Measurements from ENCODE around the gene NUTM2G.
"Not testable (repeated sequence)": the region's sequence is repeated elsewhere in the genome, so short reads cannot be mapped to it uniquely, and the experiment has no call there.

The NUTM2G gene

GRCh38 chr9:96942181-96942580, 13.5 kb downstream of the NUTM2G start:
- DNase-seq = not testable (repeated sequence)

GRCh38 chr9:96949346-96949745, 20.7 kb downstream of the NUTM2G start:
- not testable (repeated sequence) for DNase-seq

GRCh38 chr9:96950539-96950938, 21.9 kb downstream of the NUTM2G start:
- not testable (repeated sequence) for DNase-seq

GRCh38 chr9:96967591-96967990, 38.9 kb downstream of the NUTM2G start:
- DNase-seq = not testable (repeated sequence)

GRCh38 chr9:96972552-96972951, 43.9 kb downstream of the NUTM2G start:
- not testable (repeated sequence) for DNase-seq

GRCh38 chr9:96974037-96974436, 45.4 kb downstream of the NUTM2G start:
- DNase-seq = not testable (repeated sequence)

- DNase-seq = not testable (repeated sequence)
Observed at GRCh38 chr9:96983496-96984122, 55.0 kb downstream of the NUTM2G start.

GRCh38 chr9:96984139-96984538, 55.5 kb downstream of the NUTM2G start:
- DNase-seq = not testable (repeated sequence)

- DNase-seq = not testable (repeated sequence)
Observed at GRCh38 chr9:96984887-96985286, 56.2 kb downstream of the NUTM2G start.

Data from NCI-H1105 treated with DMSO at 0.1 percent for 48 hours (cell line).